ENCODE measurements around the gene CUTA.

DNA sequence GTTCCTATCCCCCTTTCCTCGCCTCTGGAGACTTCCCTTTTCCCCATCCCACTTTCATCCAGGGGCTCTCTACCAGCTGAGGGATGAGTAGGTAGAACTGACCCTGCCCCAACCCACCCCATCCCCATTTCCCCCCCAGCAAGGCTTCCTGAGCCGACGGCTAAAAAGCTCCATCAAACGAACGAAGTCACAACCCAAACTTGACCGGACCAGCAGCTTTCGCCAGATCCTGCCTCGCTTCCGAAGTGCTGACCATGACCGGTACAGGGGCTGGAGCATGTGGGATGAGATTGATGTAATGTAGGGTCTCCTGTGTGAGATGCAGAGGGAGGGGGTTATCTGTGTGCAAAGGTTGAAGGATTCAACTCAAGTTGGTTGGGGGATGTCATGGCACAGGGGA, 14.6 kb upstream of the CUTA start:
- TF ChIP-seq, protein P1, sequence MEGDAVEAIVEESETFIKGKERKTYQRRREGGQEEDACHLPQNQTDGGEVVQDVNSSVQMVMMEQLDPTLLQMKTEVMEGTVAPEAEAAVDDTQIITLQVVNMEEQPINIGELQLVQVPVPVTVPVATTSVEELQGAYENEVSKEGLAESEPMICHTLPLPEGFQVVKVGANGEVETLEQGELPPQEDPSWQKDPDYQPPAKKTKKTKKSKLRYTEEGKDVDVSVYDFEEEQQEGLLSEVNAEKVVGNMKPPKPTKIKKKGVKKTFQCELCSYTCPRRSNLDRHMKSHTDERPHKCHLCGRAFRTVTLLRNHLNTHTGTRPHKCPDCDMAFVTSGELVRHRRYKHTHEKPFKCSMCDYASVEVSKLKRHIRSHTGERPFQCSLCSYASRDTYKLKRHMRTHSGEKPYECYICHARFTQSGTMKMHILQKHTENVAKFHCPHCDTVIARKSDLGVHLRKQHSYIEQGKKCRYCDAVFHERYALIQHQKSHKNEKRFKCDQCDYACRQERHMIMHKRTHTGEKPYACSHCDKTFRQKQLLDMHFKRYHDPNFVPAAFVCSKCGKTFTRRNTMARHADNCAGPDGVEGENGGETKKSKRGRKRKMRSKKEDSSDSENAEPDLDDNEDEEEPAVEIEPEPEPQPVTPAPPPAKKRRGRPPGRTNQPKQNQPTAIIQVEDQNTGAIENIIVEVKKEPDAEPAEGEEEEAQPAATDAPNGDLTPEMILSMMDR (IDR thresholded peaks at IDR 0.05), result no peak
- TF ChIP-seq EP300 (IDR thresholded peaks at IDR 0.05) (no peak), POLR2AphosphoS5 (IDR thresholded peaks at IDR 0.05) (no peak), POLR2A (IDR thresholded peaks at IDR 0.05) (no peak)
